HG03558 (cell line): Measurements from ENCODE around the gene PSMD5.
"Not testable (repeated sequence)": the region's sequence is repeated elsewhere in the genome, so short reads cannot be mapped to it uniquely, and the experiment has no call there.

Source experiments
- ATAC-seq: cut with Tn5 transposase; IDR thresholded peaks from one replicate; pipeline ENCODE4 v1.9.1; 2021; ENCODE audit warnings: moderate number of reproducible peaks; ENCODE audit not compliant: unreplicated experiment; ENCODE audit errors: extremely low read depth

Gene PSMD5

GRCh38 chr9:120818595-120818994 lies 24.1 kb downstream of the PSMD5 start:
- no peak for ATAC-seq

GRCh38 chr9:120815075-120815474 lies 27.6 kb downstream of the PSMD5 start:
- ATAC-seq = no peak

- no peak for ATAC-seq
Observed at GRCh38 chr9:120808931-120809330, 33.8 kb downstream of the PSMD5 start.

GRCh38 chr9:120807607-120808379 lies 34.9 kb downstream of the PSMD5 start:
- ATAC-seq = no peak

- not testable (repeated sequence) for ATAC-seq
Observed at GRCh38 chr9:120804784-120805363, 37.8 kb downstream of the PSMD5 start.

GRCh38 chr9:120801441-120801840 lies 41.3 kb downstream of the PSMD5 start:
- no peak for ATAC-seq

- peak; percentile 72 for ATAC-seq
Observed at GRCh38 chr9:120792898-120793765, 49.6 kb downstream of the PSMD5 start, which contains the start of gene FBXW2. TSS of gene FBXW2 (minus strand) at chr9:120793416. CDS start at chr9:120788258, 5,158 bp downstream.

- no peak for ATAC-seq
Observed at GRCh38 chr9:120791161-120791560, 51.6 kb downstream of the PSMD5 start.

GRCh38 chr9:120787933-120788332 lies 54.8 kb downstream of the PSMD5 start:
- no peak for ATAC-seq

GRCh38 chr9:120783602-120784047 lies 59.1 kb downstream of the PSMD5 start:
- ATAC-seq = no peak

- no peak for ATAC-seq
Observed at GRCh38 chr9:120781236-120781635, 61.5 kb downstream of the PSMD5 start.

GRCh38 chr9:120780367-120780766 lies 62.4 kb downstream of the PSMD5 start:
- ATAC-seq = no peak

- no peak for ATAC-seq
Observed at GRCh38 chr9:120779227-120779626, 63.5 kb downstream of the PSMD5 start.

- ATAC-seq = no peak
Observed at GRCh38 chr9:120778758-120779157, 64.0 kb downstream of the PSMD5 start.

- ATAC-seq = no peak
Observed at GRCh38 chr9:120777229-120777628, 65.5 kb downstream of the PSMD5 start.

- no peak for ATAC-seq
Observed at GRCh38 chr9:120776788-120777187, 65.9 kb downstream of the PSMD5 start.

GRCh38 chr9:120775859-120776258 lies 66.9 kb downstream of the PSMD5 start:
- no peak for ATAC-seq

- ATAC-seq = no peak
Observed at GRCh38 chr9:120774719-120775118, 68.0 kb downstream of the PSMD5 start.

- ATAC-seq = no peak
Observed at GRCh38 chr9:120773256-120773655, 69.5 kb downstream of the PSMD5 start.

- no peak for ATAC-seq
Observed at GRCh38 chr9:120770931-120771330, 71.8 kb downstream of the PSMD5 start.

- ATAC-seq = no peak
Observed at GRCh38 chr9:120768886-120769285, 73.8 kb downstream of the PSMD5 start.
